HUES6 (cell line): Measurements from ENCODE around the gene PPFIBP2.

Experiments used
- H3K27ac ChIP-seq: 2 replicates; pipeline ENCODE4 v1.7.0; 2013; ENCODE audit warnings: low read depth, mild to moderate bottlenecking, low read length, inconsistent platforms
- H3K27me3 ChIP-seq: 2 replicates; pipeline ENCODE4 v1.6.1; 2013; ENCODE audit warnings: low read length; ENCODE audit not compliant: control insufficient read depth, insufficient read depth
- H3K36me3 ChIP-seq: 2 replicates; pipeline ENCODE4 v1.6.1; 2013; ENCODE audit warnings: low read length; ENCODE audit not compliant: control insufficient read depth, insufficient read depth
- H3K4me1 ChIP-seq: 2 replicates; pipeline ENCODE4 v1.6.1; 2013; ENCODE audit warnings: low read length; ENCODE audit not compliant: control insufficient read depth, insufficient read depth
- H3K4me3 ChIP-seq: 2 replicates; pipeline ENCODE4 v1.5.1; 2013; ENCODE audit warnings: low read depth, low read length
- H3K9ac ChIP-seq: one replicate; pipeline ENCODE4 v1.6.1; 2013; ENCODE audit warnings: mild to moderate bottlenecking, low read length
- H3K9me3 ChIP-seq: 2 replicates; pipeline ENCODE4 v1.6.1; 2013; ENCODE audit warnings: low read depth, low read length; ENCODE audit not compliant: control insufficient read depth, insufficient read depth

The PPFIBP2 gene

DNA sequence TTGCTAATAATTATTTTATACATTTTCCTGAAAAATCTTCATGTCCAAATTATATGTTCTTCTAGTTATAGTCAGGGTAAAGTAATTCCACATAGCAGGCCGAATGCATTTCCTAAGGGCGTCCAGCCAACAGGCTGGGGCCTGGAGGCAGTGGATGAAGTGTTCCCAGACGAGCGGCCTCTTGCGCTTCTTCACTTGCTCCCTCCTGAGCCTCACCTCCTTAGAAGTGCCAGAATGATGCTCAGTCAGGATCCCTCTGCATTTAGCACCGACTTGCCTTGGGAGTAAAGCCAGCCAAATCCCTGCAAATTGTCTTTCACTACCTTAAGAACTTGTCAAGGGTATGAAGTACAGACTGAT is 27.0 kb upstream of the PPFIBP2 start:
- Histone ChIP-seq H3K27ac (no peak overlapping the region), H3K4me1 (peaks cover 9% of the 10 kb centered on the region), H3K27me3 (no peaks in the 10 kb centered on the region), H3K9me3 (no peaks in the 10 kb centered on the region), H3K36me3 (no peaks in the 10 kb centered on the region), H3K9ac (no peak overlapping the region), H3K4me3 (no peak overlapping the region)

DNA sequence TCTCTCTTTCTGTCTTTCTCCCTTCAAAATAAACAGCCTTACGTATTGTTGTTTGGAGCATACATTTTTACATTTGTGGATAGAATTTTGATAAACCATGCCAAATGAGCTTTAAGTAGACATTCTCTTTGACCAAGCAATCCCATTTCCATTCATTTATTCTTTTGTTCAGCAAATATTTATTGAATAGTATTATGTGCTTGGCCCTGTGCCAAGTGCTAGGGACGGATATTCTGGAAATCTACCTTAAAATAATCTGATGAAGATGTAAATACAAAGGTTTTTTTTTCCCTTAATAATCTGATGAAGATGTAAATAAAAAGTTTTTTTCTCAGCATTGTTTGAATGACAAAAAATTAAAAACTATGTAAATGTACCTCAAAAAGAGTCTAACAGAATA is 26.4 kb upstream of the PPFIBP2 start:
- Histone ChIP-seq H3K27ac (no peak overlapping the region), H3K27me3 (no peaks in the 10 kb centered on the region), H3K4me1 (peaks cover 12% of the 10 kb centered on the region), H3K4me3 (no peak overlapping the region), H3K9me3 (no peaks in the 10 kb centered on the region), H3K9ac (no peak overlapping the region), H3K36me3 (no peaks in the 10 kb centered on the region)

- Histone ChIP-seq H3K27me3 (no peaks in the 10 kb centered on the region), H3K27ac (no peak overlapping the region), H3K36me3 (no peaks in the 10 kb centered on the region), H3K4me1 (peaks cover 12% of the 10 kb centered on the region), H3K9ac (no peak overlapping the region), H3K9me3 (no peaks in the 10 kb centered on the region), H3K4me3 (no peak overlapping the region)
Observed at GRCh38 chr11:7488681-7489080, 25.1 kb upstream of the PPFIBP2 start.

GRCh38 chr11:7489376-7489775 is 24.4 kb upstream of the PPFIBP2 start:
- Histone ChIP-seq H3K4me1 (peaks cover 12% of the 10 kb centered on the region), H3K27me3 (no peaks in the 10 kb centered on the region), H3K9ac (no peak overlapping the region), H3K4me3 (no peak overlapping the region), H3K9me3 (no peaks in the 10 kb centered on the region), H3K36me3 (no peaks in the 10 kb centered on the region), H3K27ac (no peak overlapping the region)

DNA sequence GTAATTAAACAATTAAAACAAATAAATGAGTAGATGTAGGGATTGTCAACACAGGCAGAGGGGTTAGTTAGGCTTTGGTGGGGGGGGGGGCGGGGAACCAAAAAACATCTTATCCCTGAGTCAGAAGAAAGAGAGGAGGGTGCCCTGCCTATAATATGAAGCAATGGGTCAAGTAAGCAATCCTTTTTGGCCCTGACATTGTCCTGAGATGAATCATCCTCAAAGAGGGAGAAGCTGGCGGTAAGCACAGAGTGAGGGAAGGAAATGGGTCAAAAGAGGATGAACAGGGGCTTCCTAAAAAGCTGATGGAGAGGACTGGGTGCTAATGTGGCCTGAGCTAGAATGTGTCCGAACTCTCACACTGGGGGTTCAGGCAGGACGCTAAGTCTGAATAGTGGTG is 23.7 kb upstream of the PPFIBP2 start:
- Histone ChIP-seq H3K4me1 (peaks cover 8% of the 10 kb centered on the region), H3K27ac (no peak overlapping the region), H3K9me3 (no peaks in the 10 kb centered on the region), H3K27me3 (no peaks in the 10 kb centered on the region), H3K36me3 (no peaks in the 10 kb centered on the region), H3K9ac (no peak overlapping the region), H3K4me3 (no peak overlapping the region)

DNA sequence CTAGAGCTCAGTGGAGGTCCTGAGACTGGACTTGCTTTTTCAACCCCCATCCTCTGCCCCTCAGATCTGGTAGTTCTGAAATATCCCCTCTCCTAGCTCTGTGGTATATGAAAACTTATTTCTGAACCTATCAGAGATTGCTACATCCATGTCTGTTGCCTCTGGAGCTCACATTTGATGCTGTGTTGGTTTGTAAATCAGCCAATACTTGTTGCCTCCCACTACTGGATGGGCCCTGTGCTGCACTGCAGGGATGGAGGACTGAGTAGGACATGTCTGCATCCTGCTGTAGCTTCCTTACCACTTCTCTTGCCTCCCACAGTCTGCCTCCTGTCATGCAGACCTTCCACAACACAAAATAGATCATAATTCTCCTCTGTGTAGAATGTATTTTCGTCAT is 23.3 kb upstream of the PPFIBP2 start:
- Histone ChIP-seq H3K4me1 (peaks cover 3% of the 10 kb centered on the region), H3K9ac (no peak overlapping the region), H3K9me3 (no peaks in the 10 kb centered on the region), H3K27me3 (no peaks in the 10 kb centered on the region), H3K36me3 (no peaks in the 10 kb centered on the region), H3K27ac (no peak overlapping the region), H3K4me3 (no peak overlapping the region)

DNA sequence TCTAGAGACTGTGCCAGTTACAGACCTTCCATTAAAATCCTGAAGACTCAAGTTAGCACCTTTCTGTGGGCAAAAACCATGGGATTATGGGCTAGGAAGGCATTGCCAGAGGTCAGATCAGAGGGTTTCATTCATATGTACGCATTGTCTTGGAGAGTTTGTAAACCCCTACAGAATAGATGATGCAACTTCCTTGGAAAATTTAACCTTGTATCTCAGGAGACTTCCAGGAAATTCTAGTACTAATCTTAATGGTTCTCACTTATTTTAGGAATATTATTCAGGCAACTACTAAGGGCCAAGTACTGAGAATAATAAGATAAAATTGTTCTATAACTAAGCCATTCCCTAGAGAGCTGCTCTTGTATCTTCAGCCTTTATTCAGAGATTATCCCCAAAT is 21.5 kb upstream of the PPFIBP2 start:
- Histone ChIP-seq H3K27me3 (no peaks in the 10 kb centered on the region), H3K9me3 (no peaks in the 10 kb centered on the region), H3K27ac (no peak overlapping the region), H3K4me3 (no peak overlapping the region), H3K9ac (no peak overlapping the region), H3K36me3 (no peaks in the 10 kb centered on the region), H3K4me1 (peaks cover 3% of the 10 kb centered on the region)

GRCh38 chr11:7493670-7494069 is 20.1 kb upstream of the PPFIBP2 start:
- Histone ChIP-seq H3K9ac (no peak overlapping the region), H3K27ac (no peak overlapping the region), H3K27me3 (no peaks in the 10 kb centered on the region), H3K4me3 (no peak overlapping the region), H3K9me3 (no peaks in the 10 kb centered on the region), H3K36me3 (no peaks in the 10 kb centered on the region), H3K4me1 (peaks cover 4% of the 10 kb centered on the region)

DNA sequence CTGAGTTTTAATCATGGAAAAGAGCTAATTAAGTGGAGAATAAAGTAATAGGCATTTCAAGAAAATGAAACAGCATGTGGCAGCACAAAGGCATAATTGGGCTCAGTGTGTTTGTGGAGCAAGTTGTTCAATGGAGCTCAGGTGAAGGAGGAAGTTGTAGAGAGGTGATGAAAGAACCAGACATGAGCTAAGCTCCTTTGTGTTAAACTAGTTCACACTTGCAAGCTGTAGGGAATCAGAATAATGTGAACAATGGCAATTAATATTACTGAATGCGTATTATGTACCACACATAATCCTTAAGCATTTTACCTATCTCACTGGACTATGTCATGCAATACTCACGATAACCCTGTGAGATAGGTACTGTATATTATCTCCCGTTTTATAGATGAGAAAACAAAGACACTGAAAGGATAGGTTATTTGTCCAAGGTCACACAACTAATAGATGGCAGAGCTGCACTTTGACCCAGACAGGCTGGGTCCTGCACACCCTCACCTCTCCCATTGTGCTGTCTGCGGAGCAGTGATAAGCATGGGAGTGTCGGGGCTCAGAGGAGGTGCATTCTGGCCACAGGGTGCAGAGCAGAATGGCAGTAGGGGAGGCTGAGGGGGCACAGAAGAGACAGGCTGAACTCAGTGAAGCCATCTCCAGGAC is 19.6 kb upstream of the PPFIBP2 start:
- Histone ChIP-seq H3K36me3 (no peaks in the 10 kb centered on the region), H3K27ac (no peak overlapping the region), H3K9me3 (no peaks in the 10 kb centered on the region), H3K4me1 (peaks cover 8% of the 10 kb centered on the region), H3K27me3 (no peaks in the 10 kb centered on the region), H3K4me3 (no peak overlapping the region), H3K9ac (no peak overlapping the region)

GRCh38 chr11:7495882-7496551 is 17.8 kb upstream of the PPFIBP2 start:
- Histone ChIP-seq H3K4me1 (peaks cover 12% of the 10 kb centered on the region), H3K4me3 (no peak overlapping the region), H3K9me3 (no peaks in the 10 kb centered on the region), H3K9ac (no peak overlapping the region), H3K27ac (no peak overlapping the region), H3K27me3 (no peaks in the 10 kb centered on the region), H3K36me3 (no peaks in the 10 kb centered on the region)

GRCh38 chr11:7498193-7498592 is 15.6 kb upstream of the PPFIBP2 start:
- Histone ChIP-seq H3K27me3 (no peaks in the 10 kb centered on the region), H3K4me1 (peaks cover 13% of the 10 kb centered on the region), H3K36me3 (no peaks in the 10 kb centered on the region), H3K9me3 (no peaks in the 10 kb centered on the region), H3K9ac (no peak overlapping the region), H3K4me3 (no peak overlapping the region), H3K27ac (no peak overlapping the region)
